B cell (primary cell): ENCODE data around the gene VPS41.

Source experiments
- EZH2 ChIP-seq: IDR thresholded peaks from 2 replicates; pipeline ENCODE4 v1.6.1; 2012; ENCODE audit warnings: borderline replicate concordance, low read depth, mild to moderate bottlenecking, moderate library complexity, low read length; ENCODE audit not compliant: insufficient read depth, poor library complexity, severe bottlenecking
- TF ChIP-seq, protein P1 (sequence below): fragments of 200-600 bp; IDR thresholded peaks from one replicate; pipeline ENCODE4 v1.8.0; 2022; ENCODE audit warnings: antibody characterized with exemption, mild to moderate bottlenecking

GRCh38 chr7:38881947-38882684 is 26.9 kb downstream of the VPS41 start:
- TF ChIP-seq, protein P1, sequence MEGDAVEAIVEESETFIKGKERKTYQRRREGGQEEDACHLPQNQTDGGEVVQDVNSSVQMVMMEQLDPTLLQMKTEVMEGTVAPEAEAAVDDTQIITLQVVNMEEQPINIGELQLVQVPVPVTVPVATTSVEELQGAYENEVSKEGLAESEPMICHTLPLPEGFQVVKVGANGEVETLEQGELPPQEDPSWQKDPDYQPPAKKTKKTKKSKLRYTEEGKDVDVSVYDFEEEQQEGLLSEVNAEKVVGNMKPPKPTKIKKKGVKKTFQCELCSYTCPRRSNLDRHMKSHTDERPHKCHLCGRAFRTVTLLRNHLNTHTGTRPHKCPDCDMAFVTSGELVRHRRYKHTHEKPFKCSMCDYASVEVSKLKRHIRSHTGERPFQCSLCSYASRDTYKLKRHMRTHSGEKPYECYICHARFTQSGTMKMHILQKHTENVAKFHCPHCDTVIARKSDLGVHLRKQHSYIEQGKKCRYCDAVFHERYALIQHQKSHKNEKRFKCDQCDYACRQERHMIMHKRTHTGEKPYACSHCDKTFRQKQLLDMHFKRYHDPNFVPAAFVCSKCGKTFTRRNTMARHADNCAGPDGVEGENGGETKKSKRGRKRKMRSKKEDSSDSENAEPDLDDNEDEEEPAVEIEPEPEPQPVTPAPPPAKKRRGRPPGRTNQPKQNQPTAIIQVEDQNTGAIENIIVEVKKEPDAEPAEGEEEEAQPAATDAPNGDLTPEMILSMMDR, result no peak
- TF ChIP-seq EZH2, result no peak
